Measurements from ENCODE around the gene ATP5F1C.

- TF ChIP-seq, protein P1, sequence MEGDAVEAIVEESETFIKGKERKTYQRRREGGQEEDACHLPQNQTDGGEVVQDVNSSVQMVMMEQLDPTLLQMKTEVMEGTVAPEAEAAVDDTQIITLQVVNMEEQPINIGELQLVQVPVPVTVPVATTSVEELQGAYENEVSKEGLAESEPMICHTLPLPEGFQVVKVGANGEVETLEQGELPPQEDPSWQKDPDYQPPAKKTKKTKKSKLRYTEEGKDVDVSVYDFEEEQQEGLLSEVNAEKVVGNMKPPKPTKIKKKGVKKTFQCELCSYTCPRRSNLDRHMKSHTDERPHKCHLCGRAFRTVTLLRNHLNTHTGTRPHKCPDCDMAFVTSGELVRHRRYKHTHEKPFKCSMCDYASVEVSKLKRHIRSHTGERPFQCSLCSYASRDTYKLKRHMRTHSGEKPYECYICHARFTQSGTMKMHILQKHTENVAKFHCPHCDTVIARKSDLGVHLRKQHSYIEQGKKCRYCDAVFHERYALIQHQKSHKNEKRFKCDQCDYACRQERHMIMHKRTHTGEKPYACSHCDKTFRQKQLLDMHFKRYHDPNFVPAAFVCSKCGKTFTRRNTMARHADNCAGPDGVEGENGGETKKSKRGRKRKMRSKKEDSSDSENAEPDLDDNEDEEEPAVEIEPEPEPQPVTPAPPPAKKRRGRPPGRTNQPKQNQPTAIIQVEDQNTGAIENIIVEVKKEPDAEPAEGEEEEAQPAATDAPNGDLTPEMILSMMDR (IDR thresholded peaks at IDR 0.05) = no peak
- no peak for TF ChIP-seq POLR2AphosphoS5 (IDR thresholded peaks at IDR 0.05)
These were observed 39.0 kb downstream of the ATP5F1C start for GRCh38 chr10:7826971-7827370.

All from transverse colon (tissue), 4 donors.